ENCODE results near the gene DNAJC12. TPM values are rescaled to one million over a fixed set of nuclear protein-coding genes. Genes with fewer than 3 reads are reported as not detected.
"Not testable (repeated sequence)": the region's sequence is repeated elsewhere in the genome, so short reads cannot be mapped to it uniquely, and the experiment has no call there.

Gene DNAJC12
- total RNA-seq, 2 experiments from 2014 or later, result 12.8 to 19.4 TPM

DNA sequence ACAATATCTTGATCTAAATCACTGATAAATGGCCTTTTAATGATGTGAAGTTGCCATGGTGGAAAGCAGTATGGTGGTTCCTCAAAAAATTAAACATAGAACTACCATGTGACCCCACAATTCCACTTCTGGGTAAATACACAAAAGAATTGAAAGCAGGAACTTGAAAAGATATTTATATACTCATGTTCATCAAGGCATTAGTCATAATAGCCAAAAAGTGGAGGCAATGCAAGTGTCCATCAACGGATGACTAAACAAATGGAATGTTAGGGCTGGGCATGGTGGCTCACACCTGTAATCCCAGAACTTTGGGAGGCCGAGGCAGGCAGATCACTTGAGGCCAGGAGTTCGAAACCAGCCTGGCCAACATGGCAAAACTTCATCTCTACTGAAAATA, 2.0 kb upstream of the DNAJC12 start:
- ChIA-PET POLR2A (interaction anchor here (1.1 kb wide), 1 partner anchor 50 kb away, joined by 3 read pairs; no protein-coding TSS in a partner anchor), CTCF (ENCODE audit: unreplicated experiment) (no interaction called here)
- DNase-seq (ENCODE audit: low spot score), result no peak
- H3K4me2 ChIP-seq (ENCODE audit: low read length), result no peak overlapping the region
- no peaks in the 10 kb centered on the region for H4K20me1 ChIP-seq (ENCODE audit: insufficient read depth, low read length)
- no peaks in the 10 kb centered on the region for H3K9me3 ChIP-seq (ENCODE audit: low read length)
- no peak overlapping the region for H3K27ac ChIP-seq (ENCODE audit: low read depth, low read length, poor library complexity, severe bottlenecking)
- H3K4me3 ChIP-seq (ENCODE audit: low read depth, low read length, poor library complexity, severe bottlenecking), result no peak overlapping the region
- BruUV-seq (replicated peaks), result no TSS peak
- intact Hi-C loops (cut with micrococcal nuclease; ENCODE audit: unreplicated experiment), result loop anchor here (5.0 kb wide), 1 partner anchor 53 kb away; no protein-coding TSS in a partner anchor
- no peaks in the 10 kb centered on the region for H3K36me3 ChIP-seq (ENCODE audit: insufficient read depth, low read length)
- no peaks in the 10 kb centered on the region for H3K4me1 ChIP-seq (ENCODE audit: insufficient read depth, low read length, poor library complexity, severe bottlenecking)
- H3K79me2 ChIP-seq (ENCODE audit: insufficient read depth, low read depth, low read length), result peaks cover 22% of the 10 kb centered on the region
- TF ChIP-seq, protein P1, sequence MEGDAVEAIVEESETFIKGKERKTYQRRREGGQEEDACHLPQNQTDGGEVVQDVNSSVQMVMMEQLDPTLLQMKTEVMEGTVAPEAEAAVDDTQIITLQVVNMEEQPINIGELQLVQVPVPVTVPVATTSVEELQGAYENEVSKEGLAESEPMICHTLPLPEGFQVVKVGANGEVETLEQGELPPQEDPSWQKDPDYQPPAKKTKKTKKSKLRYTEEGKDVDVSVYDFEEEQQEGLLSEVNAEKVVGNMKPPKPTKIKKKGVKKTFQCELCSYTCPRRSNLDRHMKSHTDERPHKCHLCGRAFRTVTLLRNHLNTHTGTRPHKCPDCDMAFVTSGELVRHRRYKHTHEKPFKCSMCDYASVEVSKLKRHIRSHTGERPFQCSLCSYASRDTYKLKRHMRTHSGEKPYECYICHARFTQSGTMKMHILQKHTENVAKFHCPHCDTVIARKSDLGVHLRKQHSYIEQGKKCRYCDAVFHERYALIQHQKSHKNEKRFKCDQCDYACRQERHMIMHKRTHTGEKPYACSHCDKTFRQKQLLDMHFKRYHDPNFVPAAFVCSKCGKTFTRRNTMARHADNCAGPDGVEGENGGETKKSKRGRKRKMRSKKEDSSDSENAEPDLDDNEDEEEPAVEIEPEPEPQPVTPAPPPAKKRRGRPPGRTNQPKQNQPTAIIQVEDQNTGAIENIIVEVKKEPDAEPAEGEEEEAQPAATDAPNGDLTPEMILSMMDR (conservative IDR thresholded peaks at IDR 0.05; ENCODE audit: low read length), result no peak
- TF ChIP-seq EZH2phosphoT487 (IDR thresholded peaks at IDR 0.05; ENCODE audit: borderline replicate concordance, low read depth, low read length), result no peak
- H3K9me2 ChIP-seq (ENCODE audit: insufficient read depth, low read length), result no peaks in the 10 kb centered on the region
- no peak overlapping the region for H2AFZ ChIP-seq (ENCODE audit: low read length)

DNA sequence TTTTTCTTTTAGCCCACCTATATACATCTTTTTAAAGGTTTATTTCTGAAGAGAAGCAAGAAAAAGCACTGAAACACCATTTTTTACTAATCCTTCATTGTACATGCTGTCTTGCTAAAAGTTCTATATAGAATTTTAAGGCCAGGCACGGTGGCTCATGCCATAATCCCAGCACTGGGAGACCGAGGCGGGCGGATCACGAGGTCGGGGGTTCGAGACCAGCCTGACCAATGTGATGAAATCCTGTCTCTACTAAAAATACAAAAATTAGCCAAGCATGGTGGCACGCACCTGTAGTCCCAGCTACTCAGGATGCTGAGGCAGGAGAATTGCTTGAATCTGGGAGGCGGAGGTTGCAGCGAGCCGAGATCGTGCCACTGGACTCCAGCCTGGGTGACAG, 1.5 kb upstream of the DNAJC12 start:
- peaks cover 26% of the 10 kb centered on the region for H3K79me2 ChIP-seq (ENCODE audit: insufficient read depth, low read depth, low read length)
- BruUV-seq (replicated peaks); DNase-seq (ENCODE audit: low spot score); H3K4me3 ChIP-seq (ENCODE audit: low read depth, low read length, poor library complexity, severe bottlenecking); H3K4me1 ChIP-seq (ENCODE audit: insufficient read depth, low read length, poor library complexity, severe bottlenecking); H3K9me2 ChIP-seq (ENCODE audit: insufficient read depth, low read length); H3K9me3 ChIP-seq (ENCODE audit: low read length); H4K20me1 ChIP-seq (ENCODE audit: insufficient read depth, low read length); H3K27ac ChIP-seq (ENCODE audit: low read depth, low read length, poor library complexity, severe bottlenecking); POLR2A ChIA-PET; H3K36me3 ChIP-seq (ENCODE audit: insufficient read depth, low read length); CTCF ChIA-PET (ENCODE audit: unreplicated experiment); H3K4me2 ChIP-seq (ENCODE audit: low read length): not testable (repeated sequence)
- H2AFZ ChIP-seq (ENCODE audit: low read length), result peak overlapping the region; percentile 12; the same call in 1 of the 2 replicates
- intact Hi-C loops (cut with micrococcal nuclease; ENCODE audit: unreplicated experiment), result loop anchor here (5.0 kb wide), 1 partner anchor 52 kb away; no protein-coding TSS in a partner anchor

DNA sequence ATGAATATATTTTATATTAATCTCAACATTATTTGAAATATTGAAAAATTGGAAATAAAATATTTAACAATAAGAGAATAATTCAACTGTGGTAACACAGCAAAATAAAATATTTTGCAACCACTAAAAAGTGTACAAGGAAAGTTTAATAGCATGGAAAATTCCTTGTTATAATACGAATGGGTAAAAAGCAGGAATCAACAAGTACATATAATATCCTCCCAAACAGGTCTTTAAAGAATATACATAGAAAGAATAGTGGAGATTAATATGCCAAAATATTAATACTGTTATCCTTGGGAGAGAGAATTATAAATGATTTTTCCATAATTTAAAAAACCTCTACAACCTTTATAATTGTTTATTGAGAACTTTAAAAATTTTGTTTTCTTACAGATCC, 1.0 kb downstream of the DNAJC12 start:
- Histone ChIP-seq H3K9me2 (ENCODE audit: insufficient read depth, low read length) (no peaks in the 10 kb centered on the region), H2AFZ (ENCODE audit: low read length) (no peak overlapping the region), H3K9me3 (ENCODE audit: low read length) (no peaks in the 10 kb centered on the region), H3K4me3 (ENCODE audit: low read depth, low read length, poor library complexity, severe bottlenecking) (peak overlapping the region; percentile 66), H3K79me2 (ENCODE audit: insufficient read depth, low read depth, low read length) (peaks cover 27% of the 10 kb centered on the region), H3K4me1 (ENCODE audit: insufficient read depth, low read length, poor library complexity, severe bottlenecking) (no peaks in the 10 kb centered on the region), H3K36me3 (ENCODE audit: insufficient read depth, low read length) (no peaks in the 10 kb centered on the region), H4K20me1 (ENCODE audit: insufficient read depth, low read length) (no peaks in the 10 kb centered on the region), H3K4me2 (ENCODE audit: low read length) (peak overlapping the region; percentile 63), H3K27ac (ENCODE audit: low read depth, low read length, poor library complexity, severe bottlenecking) (no peak overlapping the region)
- TF ChIP-seq EZH2phosphoT487 (IDR thresholded peaks at IDR 0.05; ENCODE audit: borderline replicate concordance, low read depth, low read length), result no peak
- TF ChIP-seq, protein P1 (conservative IDR thresholded peaks at IDR 0.05; ENCODE audit: low read length), result no peak
- CTCF ChIA-PET (ENCODE audit: unreplicated experiment), result no interaction called here
- no peak for DNase-seq (ENCODE audit: low spot score)
- intact Hi-C loops (cut with micrococcal nuclease; ENCODE audit: unreplicated experiment), result loop anchor here (5.0 kb wide), 1 partner anchor 50 kb away; no protein-coding TSS in a partner anchor
- POLR2A ChIA-PET, result interaction anchor here (1.0 to 3.3 kb wide), 9 partner anchors 8 to 493 kb away, joined by 3 to 21 read pairs (median 5); no protein-coding TSS in a partner anchor
- no TSS peak for BruUV-seq (replicated peaks)

All from OCI-LY7 (cell line).